BJ (cell line): ENCODE data around the gene CLDN1. TPM values are rescaled to one million over a fixed set of nuclear protein-coding genes. Genes with fewer than 3 reads are reported as not detected.

Experiments
- CTCF ChIA-PET: fragments of 350-600 bp; formaldehyde crosslinking; extraction: SDS; loops from one replicate; lab custom pipeline; 2021; ENCODE audit warnings: antibody characterized with exemption, inconsistent platforms; lab: Yijun Ruan, JAX
- POLR2A ChIA-PET: fragments of 300-600 bp; sonication (Branson Sonifier 250); formaldehyde crosslinking; extraction: SDS; loops from one replicate; lab custom pipeline; 2021; ENCODE audit warnings: antibody characterized with exemption; lab: Charles Lee
- DNase-seq: peaks from one replicate; pipeline ENCODE4 v3.0.0-alpha.2; 2011; ENCODE audit warnings: low read depth
- H3K27me3 ChIP-seq: 2 replicates; pipeline ENCODE4 v1.6.0; 2011; ENCODE audit warnings: low read length; ENCODE audit not compliant: control insufficient read depth, insufficient read depth
- H3K36me3 ChIP-seq: 2 replicates; pipeline ENCODE4 v1.5.1; 2011; ENCODE audit warnings: low read length; ENCODE audit not compliant: control insufficient read depth, insufficient read depth
- H3K4me3 ChIP-seq: 2 replicates; pipeline ENCODE4 v1.5.1; 2011; ENCODE audit warnings: low read depth, mild to moderate bottlenecking, control low read depth, low read length
- CTCF ChIP-seq: IDR thresholded peaks from 2 replicates; pipeline ENCODE4 v1.5.1; 2011; ENCODE audit warnings: low read depth, mild to moderate bottlenecking, control low read depth, inconsistent platforms, low read length, moderate library complexity; ENCODE audit not compliant: insufficient read depth
- polyA plus RNA-seq: library from polyadenylated mRNA; depleted of rRNA; stranded (reverse); fragments of >200 nt; gene quantifications from 2 replicates; pipeline ENCODE4 v1.2.3, GENCODE V29; 2011

Gene CLDN1
- polyA plus RNA-seq, 1 experiment: 1.3 TPM

GRCh38 chr3:190318666-190319065, 3.6 kb downstream of the CLDN1 start:
- Histone ChIP-seq H3K36me3 (no peaks in the 10 kb centered on the region), H3K27me3 (no peaks in the 10 kb centered on the region), H3K4me3 (no peak overlapping the region)
- ChIA-PET POLR2A (no interaction called here), CTCF (interaction anchor here (0.7 to 2.1 kb wide), 5 partner anchors 12 to 357 kb away, joined by 3 to 10 read pairs (median 4); no protein-coding TSS in a partner anchor)
- no peak for TF ChIP-seq CTCF
- DNase-seq: no peak

GRCh38 chr3:190314741-190315140, 7.5 kb downstream of the CLDN1 start:
- TF ChIP-seq CTCF: no peak
- no peak overlapping the region for H3K4me3 ChIP-seq
- no peak for DNase-seq
- ChIA-PET POLR2A (no interaction called here), CTCF (interaction anchor here (1.1 to 1.4 kb wide), 2 partner anchors 8 to 13 kb away, joined by 4 to 5 read pairs; partner anchors contain the start of gene CLDN1)
- H3K27me3 ChIP-seq: no peaks in the 10 kb centered on the region
- H3K36me3 ChIP-seq: no peaks in the 10 kb centered on the region

- no peaks in the 10 kb centered on the region for H3K27me3 ChIP-seq
- no peak for DNase-seq
- TF ChIP-seq CTCF: no peak
- H3K4me3 ChIP-seq: no peak overlapping the region
- ChIA-PET POLR2A (no interaction called here), CTCF (interaction anchor here (0.6 to 1.0 kb wide), 2 partner anchors 13 to 17 kb away, joined by 3 read pairs; partner anchors contain the start of gene CLDN1)
- no peaks in the 10 kb centered on the region for H3K36me3 ChIP-seq
Observed at GRCh38 chr3:190309414-190309813, 12.8 kb downstream of the CLDN1 start.

GRCh38 chr3:190308154-190308553, 14.1 kb downstream of the CLDN1 start:
- H3K27me3 ChIP-seq: no peaks in the 10 kb centered on the region

GRCh38 chr3:190307164-190307545, 15.1 kb downstream of the CLDN1 start:
- DNase-seq: no peak
- H3K4me3 ChIP-seq: no peak overlapping the region
- no peaks in the 10 kb centered on the region for H3K27me3 ChIP-seq
- ChIA-PET POLR2A (no interaction called here), CTCF (interaction anchor here (1.1 kb wide), 1 partner anchor 11 kb away, joined by 5 read pairs; no protein-coding TSS in a partner anchor)
- TF ChIP-seq CTCF: no peak
- H3K36me3 ChIP-seq: no peaks in the 10 kb centered on the region

More at GRCh38 chr3:190308154-190308553, 14.1 kb downstream of the CLDN1 start:
- no peak for DNase-seq
- POLR2A ChIA-PET: no interaction called here
- TF ChIP-seq CTCF: no peak
- CTCF ChIA-PET: no interaction called here
- no peak overlapping the region for H3K4me3 ChIP-seq
- no peaks in the 10 kb centered on the region for H3K36me3 ChIP-seq
